SU-DHL-6 (cell line): ENCODE measurements around the gene EPHA8.

Experiments used
- H2AFZ ChIP-seq: fragments of 200-600 bp; sonication (generic); 2 replicates; pipeline ENCODE4 v1.6.1; 2014; ENCODE audit warnings: low read depth, mild to moderate bottlenecking, moderate library complexity, mixed read lengths, antibody characterized with exemption, low read length; ENCODE audit not compliant: severe bottlenecking
- H3F3A ChIP-seq: fragments of 200-600 bp; shearing (Covaris generic); 2 replicates; pipeline ENCODE4 v1.6.0; 2016; ENCODE audit warnings: antibody characterized with exemption, mild to moderate bottlenecking; ENCODE audit not compliant: insufficient read depth
- H3K27ac ChIP-seq: fragments of 200-600 bp; sonication (generic); 2 replicates; pipeline ENCODE4 v1.5.1; 2016; ENCODE audit warnings: low read depth, mild to moderate bottlenecking, low read length, moderate library complexity, mixed read lengths
- H3K27me3 ChIP-seq: fragments of 200-600 bp; sonication (generic), shearing (Covaris generic); 2 replicates; pipeline ENCODE4 v1.6.0; 2014; ENCODE audit warnings: mild to moderate bottlenecking, low read length
- H3K36me3 ChIP-seq: fragments of 200-600 bp; sonication (generic); 2 replicates; pipeline ENCODE4 v1.6.1; 2014; ENCODE audit warnings: mild to moderate bottlenecking, low read length, mixed read lengths
- H3K4me2 ChIP-seq: fragments of 300-600, 200-600 bp; shearing (Covaris generic), sonication (generic); 2 replicates; pipeline ENCODE4 v1.6.0; 2014; ENCODE audit warnings: low read length, low read depth, mild to moderate bottlenecking; ENCODE audit not compliant: poor library complexity, severe bottlenecking
- H3K4me3 ChIP-seq: fragments of 200-600 bp; sonication (generic); 2 replicates; pipeline ENCODE4 v1.5.1; 2014; ENCODE audit warnings: antibody characterized with exemption, low read length, mild to moderate bottlenecking, mixed read lengths; ENCODE audit not compliant: insufficient read depth, poor library complexity, severe bottlenecking
- H3K79me2 ChIP-seq: fragments of 200-600 bp; sonication (generic); 2 replicates; pipeline ENCODE4 v1.6.1; 2014; ENCODE audit warnings: mild to moderate bottlenecking, low read length, moderate library complexity; ENCODE audit not compliant: insufficient read depth
- H3K9ac ChIP-seq: fragments of 200-600 bp; sonication (generic); 2 replicates; pipeline ENCODE4 v1.7.0; 2014; ENCODE audit warnings: mild to moderate bottlenecking, low read length
- H3K9me2 ChIP-seq: fragments of 200-600 bp; sonication (generic); replicated peaks from 2 replicates; pipeline ENCODE4 v1.6.1; 2014; ENCODE audit warnings: low read length; ENCODE audit not compliant: insufficient read depth
- H3K9me3 ChIP-seq: fragments of 200-600 bp; sonication (generic); 2 replicates; pipeline ENCODE4 v1.6.1; 2014; ENCODE audit warnings: low read length, mixed read lengths; ENCODE audit not compliant: insufficient read depth
- H4K20me1 ChIP-seq: fragments of 200-600 bp; sonication (generic); 2 replicates; pipeline ENCODE4 v1.6.1; 2014; ENCODE audit warnings: low read depth, mild to moderate bottlenecking, antibody characterized with exemption, low read length, moderate library complexity, mixed read lengths
- CTCF ChIP-seq: fragments of 200-600 bp; sonication (generic); IDR thresholded peaks from one replicate; pipeline ENCODE4 v1.5.1; 2017; ENCODE audit warnings: antibody characterized with exemption, mild to moderate bottlenecking, low read length, moderate library complexity; ENCODE audit not compliant: insufficient read depth, poor library complexity, severe bottlenecking
- EZH2phosphoT487 ChIP-seq: fragments of 200-600 bp; sonication (generic), shearing (Covaris generic); conservative IDR thresholded peaks from 2 replicates; pipeline ENCODE4 v1.6.1; 2018; ENCODE audit warnings: mild to moderate bottlenecking, antibody characterized with exemption, low read length, moderate library complexity, mixed read lengths

Gene EPHA8

GRCh38 chr1:22567197-22567596 lies 3.9 kb downstream of the EPHA8 start:
- H3K4me3 ChIP-seq, result no peak overlapping the region
- no peak overlapping the region for H3K4me2 ChIP-seq
- no peaks in the 10 kb centered on the region for H3F3A ChIP-seq
- H3K27me3 ChIP-seq, result no peaks in the 10 kb centered on the region
- H3K36me3 ChIP-seq, result no peaks in the 10 kb centered on the region
- H4K20me1 ChIP-seq, result no peaks in the 10 kb centered on the region
- H3K9ac ChIP-seq, result no peak overlapping the region
- TF ChIP-seq CTCF (no peak), EZH2phosphoT487 (no peak)
- no peaks in the 10 kb centered on the region for H3K9me2 ChIP-seq
- no peak overlapping the region for H2AFZ ChIP-seq
- no peaks in the 10 kb centered on the region for H3K79me2 ChIP-seq
- H3K9me3 ChIP-seq, result no peaks in the 10 kb centered on the region
- no peak overlapping the region for H3K27ac ChIP-seq

DNA sequence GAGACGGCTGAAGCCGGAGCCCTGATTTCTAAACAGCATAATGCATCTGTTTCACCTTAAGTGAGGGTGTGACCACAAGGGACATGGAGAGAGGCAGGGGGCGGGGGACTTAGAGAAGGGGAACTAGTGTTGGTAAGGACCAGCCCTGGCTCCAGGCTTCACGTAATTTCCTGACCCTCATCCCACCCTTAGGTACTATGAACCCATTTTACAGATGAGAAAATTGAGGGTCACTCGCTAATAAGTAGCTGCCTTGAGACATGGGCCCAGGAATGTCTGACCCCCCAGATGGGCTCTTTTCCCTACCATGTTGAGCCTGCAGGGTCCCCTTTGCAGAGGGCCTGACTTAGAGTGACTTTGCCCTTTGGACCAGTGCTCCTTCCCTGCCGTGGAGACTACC lies 4.7 kb downstream of the EPHA8 start:
- Histone ChIP-seq H3K27me3 (no peaks in the 10 kb centered on the region), H3K9me2 (no peaks in the 10 kb centered on the region), H3K36me3 (no peaks in the 10 kb centered on the region), H2AFZ (no peak overlapping the region), H4K20me1 (no peaks in the 10 kb centered on the region), H3F3A (no peaks in the 10 kb centered on the region), H3K4me3 (no peak overlapping the region), H3K9me3 (no peaks in the 10 kb centered on the region), H3K9ac (no peak overlapping the region), H3K27ac (no peak overlapping the region), H3K4me2 (no peak overlapping the region), H3K79me2 (no peaks in the 10 kb centered on the region)
- TF ChIP-seq CTCF (no peak), EZH2phosphoT487 (no peak)

GRCh38 chr1:22569269-22569668 lies 6.0 kb downstream of the EPHA8 start:
- no peaks in the 10 kb centered on the region for H3K9me2 ChIP-seq
- H2AFZ ChIP-seq, result no peak overlapping the region
- no peaks in the 10 kb centered on the region for H4K20me1 ChIP-seq
- H3F3A ChIP-seq, result no peaks in the 10 kb centered on the region
- H3K79me2 ChIP-seq, result no peaks in the 10 kb centered on the region
- no peak overlapping the region for H3K4me3 ChIP-seq
- no peaks in the 10 kb centered on the region for H3K27me3 ChIP-seq
- no peak overlapping the region for H3K9ac ChIP-seq
- TF ChIP-seq EZH2phosphoT487 (no peak), CTCF (no peak)
- no peak overlapping the region for H3K4me2 ChIP-seq
- no peaks in the 10 kb centered on the region for H3K9me3 ChIP-seq
- H3K36me3 ChIP-seq, result no peaks in the 10 kb centered on the region
- no peak overlapping the region for H3K27ac ChIP-seq
